Gastroesophageal sphincter (tissue), 4 donors: Measurements from ENCODE around the gene MAP4K4. TPM values are rescaled to one million over a fixed set of nuclear protein-coding genes. Genes with fewer than 3 reads are reported as not detected.

Experiments used
- ATAC-seq: fragments of 150-250 bp; one replicate; pipeline ENCODE4 v1.9.1; 2016; ENCODE audit warnings: mild to moderate bottlenecking, moderate library complexity
- H3K27ac ChIP-seq, 4 donors: fragments of 200-600 bp; sonication (generic) in 3 of 4; 1 replicate in 3 of 4; 2 replicates in 1 of 4; pipeline ENCODE4 v1.5.1; 2016 to 2019
- H3K27me3 ChIP-seq: fragments of 200-600 bp; sonication (generic); one replicate; pipeline ENCODE4 v1.5.1; 2019
- H3K36me3 ChIP-seq, 2 donors: fragments of 200-600 bp; sonication (generic); one replicate each; pipeline ENCODE4 v1.5.1; 2019; ENCODE audit warnings: control low read depth in 1 of 2
- H3K4me1 ChIP-seq, 3 donors: fragments of 200-600 bp; sonication (generic); 1 replicate in 2 of 3; 2 replicates in 1 of 3; pipeline ENCODE4 v1.5.1; 2016 to 2019; ENCODE audit warnings: control low read depth in 2 of 3
- H3K4me3 ChIP-seq, 2 donors: fragments of 200-600 bp; sonication (generic); one replicate each; pipeline ENCODE4 v1.5.1; 2019; ENCODE audit warnings: mild to moderate bottlenecking in 1 of 2, moderate library complexity in 1 of 2
- H3K9me3 ChIP-seq, 3 donors: fragments of 200-600 bp; sonication (generic); one replicate each; pipeline ENCODE4 v1.5.1; 2017 to 2019; ENCODE audit warnings: control low read depth in 2 of 3
- EP300 ChIP-seq: sonication (generic); formaldehyde crosslinking; IDR thresholded peaks from one replicate; pipeline ENCODE4 v1.6.1; 2017; ENCODE audit warnings: antibody characterized with exemption, mild to moderate bottlenecking
- POLR2A ChIP-seq, 2 donors: fragments of 450-650 bp; IDR thresholded peaks; one replicate each; pipeline ENCODE4 v1.6.1; 2017; ENCODE audit warnings: antibody characterized with exemption in 2 of 2, mild to moderate bottlenecking in 2 of 2, moderate library complexity in 1 of 2
- POLR2AphosphoS5 ChIP-seq: sonication (generic); formaldehyde crosslinking; IDR thresholded peaks from one replicate; pipeline ENCODE4 v1.6.1; 2017; ENCODE audit warnings: antibody characterized with exemption
- WGBS, 2 donors: methylation state at CpG; one replicate each; pipeline ENCODE4 v1.1.5; 2018; ENCODE audit warnings: low coverage in 1 of 2; 5-methylcytosine and 5-hydroxymethylcytosine counted together
- total RNA-seq, 4 donors: library from RNA; depleted of rRNA; stranded (reverse); fragments of >200 nt; gene quantifications; one replicate each; pipeline ENCODE4 v1.1.0, GENCODE V29; 2016
- TF ChIP-seq, protein P1 (sequence below), 4 experiments: fragments of 200-600 bp in 2 of 4; fragments of 450-650 bp in 2 of 4; sonication (generic) in 1 of 4; IDR thresholded peaks; one replicate each; pipeline ENCODE4 v1.5.1; 2017 to 2019; ENCODE audit warnings: antibody characterized with exemption in 4 of 4, mild to moderate bottlenecking in 2 of 4, moderate library complexity in 2 of 4

MAP4K4 gene
- total RNA-seq, 4 donors from 2014 or later = 35.8 to 59.5 (median 48.9) TPM

GRCh38 chr2:101847661-101848339, 150.3 kb downstream of the MAP4K4 start:
- Histone ChIP-seq H3K27ac (no peak overlapping the region), H3K36me3 (peaks cover 0 to 56% of the 10 kb centered on the region in 2 donors), H3K27me3 (no peaks in the 10 kb centered on the region), H3K4me1 (peaks cover 9 to 47% (median 13%) of the 10 kb centered on the region in 3 donors), H3K4me3 (no peak overlapping the region), H3K9me3 (no peaks in the 10 kb centered on the region)
- WGBS, 2 donors = 95 to 96% methylated on average over 4 of the region's 4 CpGs
- no peak for TF ChIP-seq POLR2A (IDR thresholded peaks at IDR 0.05)
- TF ChIP-seq EP300 = no peak
- ATAC-seq = no peak

DNA sequence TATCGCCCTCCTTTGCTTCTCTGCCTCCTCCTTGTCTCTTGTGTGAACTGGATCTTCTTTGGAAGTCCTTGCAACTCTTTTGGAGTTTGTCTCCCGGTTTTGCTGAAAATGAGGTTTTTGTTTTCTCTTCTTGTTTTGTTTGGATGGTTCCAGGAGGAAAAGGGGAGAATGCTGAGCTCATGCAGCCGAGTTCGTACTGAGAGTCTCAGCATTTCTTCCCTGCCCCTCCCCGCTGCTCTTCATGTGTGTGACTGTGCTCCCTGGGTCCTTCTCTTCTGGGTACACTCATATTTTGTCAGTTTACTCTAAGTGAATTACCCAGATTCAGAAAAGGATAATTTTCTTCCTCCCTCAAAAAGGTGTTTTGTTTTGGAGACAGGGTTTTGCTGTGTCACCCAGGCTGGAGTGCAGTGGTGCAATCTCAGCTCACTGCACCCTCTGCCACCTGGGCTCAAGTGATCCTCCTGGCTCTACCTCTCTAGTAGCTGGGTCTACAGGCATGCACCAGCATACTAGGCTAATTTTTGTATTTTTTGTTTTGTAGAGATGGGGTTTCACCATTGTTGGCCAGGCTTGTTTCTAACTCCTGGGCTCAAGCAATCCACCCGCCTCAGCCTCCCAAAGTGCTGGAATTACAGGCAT, 151.4 kb downstream of the MAP4K4 start:
- TF ChIP-seq EP300 (no peak), POLR2A (IDR thresholded peaks at IDR 0.05) (no peak), POLR2AphosphoS5 (no peak)
- TF ChIP-seq, protein P1, sequence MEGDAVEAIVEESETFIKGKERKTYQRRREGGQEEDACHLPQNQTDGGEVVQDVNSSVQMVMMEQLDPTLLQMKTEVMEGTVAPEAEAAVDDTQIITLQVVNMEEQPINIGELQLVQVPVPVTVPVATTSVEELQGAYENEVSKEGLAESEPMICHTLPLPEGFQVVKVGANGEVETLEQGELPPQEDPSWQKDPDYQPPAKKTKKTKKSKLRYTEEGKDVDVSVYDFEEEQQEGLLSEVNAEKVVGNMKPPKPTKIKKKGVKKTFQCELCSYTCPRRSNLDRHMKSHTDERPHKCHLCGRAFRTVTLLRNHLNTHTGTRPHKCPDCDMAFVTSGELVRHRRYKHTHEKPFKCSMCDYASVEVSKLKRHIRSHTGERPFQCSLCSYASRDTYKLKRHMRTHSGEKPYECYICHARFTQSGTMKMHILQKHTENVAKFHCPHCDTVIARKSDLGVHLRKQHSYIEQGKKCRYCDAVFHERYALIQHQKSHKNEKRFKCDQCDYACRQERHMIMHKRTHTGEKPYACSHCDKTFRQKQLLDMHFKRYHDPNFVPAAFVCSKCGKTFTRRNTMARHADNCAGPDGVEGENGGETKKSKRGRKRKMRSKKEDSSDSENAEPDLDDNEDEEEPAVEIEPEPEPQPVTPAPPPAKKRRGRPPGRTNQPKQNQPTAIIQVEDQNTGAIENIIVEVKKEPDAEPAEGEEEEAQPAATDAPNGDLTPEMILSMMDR (IDR thresholded peaks at IDR 0.05) = no peak
- Histone ChIP-seq H3K36me3 (peaks cover 0 to 59% of the 10 kb centered on the region in 2 donors), H3K27ac (no peak overlapping the region), H3K4me1 (peaks cover 3 to 36% (median 7%) of the 10 kb centered on the region in 3 donors), H3K9me3 (no peaks in the 10 kb centered on the region), H3K4me3 (no peak overlapping the region), H3K27me3 (no peaks in the 10 kb centered on the region)
- no peak for ATAC-seq
- WGBS, 2 donors = 51 to 83% methylated on average over 3 to 4 of the region's 6 CpGs

DNA sequence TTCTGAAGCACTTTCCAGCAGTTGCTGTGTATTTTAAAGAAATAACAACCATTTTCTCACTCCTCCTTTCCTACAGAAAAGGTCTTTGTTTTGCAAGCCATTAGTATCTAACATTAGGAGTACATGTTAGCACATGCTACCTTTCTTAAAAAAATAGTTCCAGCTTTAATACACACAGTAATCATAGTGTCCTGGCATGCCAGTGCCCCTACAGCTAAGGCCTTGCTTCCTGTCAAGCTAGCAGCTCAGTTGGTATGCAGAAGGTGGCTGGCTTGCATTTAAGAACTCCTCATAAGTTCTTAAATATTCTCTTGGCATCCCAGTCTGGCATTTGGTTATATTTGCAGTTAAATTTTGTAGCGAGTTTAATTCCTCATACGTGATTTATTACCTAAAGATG, 152.9 kb downstream of the MAP4K4 start:
- peaks cover 0 to 29% (median 4%) of the 10 kb centered on the region in 3 donors for H3K4me1 ChIP-seq
- 54 to 70% methylated on average over 2 of the region's 2 CpGs for WGBS, 2 donors

GRCh38 chr2:101850991-101851390, 153.5 kb downstream of the MAP4K4 start:
- peaks cover 0 to 29% (median 4%) of the 10 kb centered on the region in 3 donors for H3K4me1 ChIP-seq
- 64 to 80% methylated on average over 2 of the region's 2 CpGs for WGBS, 2 donors
- H3K27ac ChIP-seq = peak overlapping the region in 1 of 4 donors; percentile 13
- H3K36me3 ChIP-seq = peaks cover 0 to 57% of the 10 kb centered on the region in 2 donors
- H3K9me3 ChIP-seq = no peaks in the 10 kb centered on the region
- no peaks in the 10 kb centered on the region for H3K27me3 ChIP-seq
- H3K4me3 ChIP-seq = no peak overlapping the region
- TF ChIP-seq POLR2A (IDR thresholded peaks at IDR 0.05) = no peak
- TF ChIP-seq, protein P1 (IDR thresholded peaks at IDR 0.05) = no peak
- no peak for TF ChIP-seq POLR2AphosphoS5
- no peak for TF ChIP-seq EP300
- ATAC-seq = no peak

More for the DNA sequence above, 152.9 kb downstream of the MAP4K4 start:
- TF ChIP-seq POLR2A (IDR thresholded peaks at IDR 0.05) (no peak), EP300 (no peak), POLR2AphosphoS5 (no peak)
- TF ChIP-seq, protein P1 (IDR thresholded peaks at IDR 0.05) = no peak
- H3K36me3 ChIP-seq = peaks cover 0 to 57% of the 10 kb centered on the region in 2 donors
- H3K27ac ChIP-seq = peak overlapping the region in 2 of 4 donors; percentile 8 to 13
- no peak overlapping the region for H3K4me3 ChIP-seq
- no peaks in the 10 kb centered on the region for H3K9me3 ChIP-seq
- no peaks in the 10 kb centered on the region for H3K27me3 ChIP-seq
- no peak for ATAC-seq

DNA sequence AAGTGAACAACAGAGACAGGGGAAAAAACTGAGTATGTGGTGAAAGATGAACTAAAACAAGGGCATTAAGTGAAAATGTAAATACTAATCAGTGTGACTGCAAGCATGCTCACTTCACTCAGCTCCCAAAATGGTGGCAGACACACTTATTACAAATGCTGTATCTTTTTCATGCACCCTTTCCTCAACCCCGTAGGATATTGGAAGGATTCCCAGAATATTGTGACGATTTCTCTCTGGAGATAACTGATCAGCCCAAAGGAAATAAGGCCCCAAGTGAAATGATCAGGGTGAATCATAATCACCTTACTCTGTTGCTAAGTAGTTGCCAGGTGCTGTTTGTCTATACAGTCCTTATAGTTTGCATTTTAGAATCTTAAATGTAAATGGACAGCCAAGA, 155.3 kb downstream of the MAP4K4 start:
- peaks cover 0 to 29% (median 4%) of the 10 kb centered on the region in 3 donors for H3K4me1 ChIP-seq
- no peak for TF ChIP-seq POLR2A (IDR thresholded peaks at IDR 0.05)
- no peak for TF ChIP-seq POLR2AphosphoS5
- TF ChIP-seq EP300 = no peak
- TF ChIP-seq, protein P1 (IDR thresholded peaks at IDR 0.05) = no peak
- H3K36me3 ChIP-seq = peaks cover 0 to 63% of the 10 kb centered on the region in 2 donors
- no peak for ATAC-seq
- H3K9me3 ChIP-seq = no peaks in the 10 kb centered on the region
- H3K27me3 ChIP-seq = no peaks in the 10 kb centered on the region
- 0 to 38% methylated on average over 2 of the region's 2 CpGs for WGBS, 2 donors
- no peak overlapping the region for H3K27ac ChIP-seq
- H3K4me3 ChIP-seq = no peak overlapping the region
